HG03066 (cell line): ENCODE data around the gene TMEM53.

Experiments
- ATAC-seq: cut with Tn5 transposase; IDR thresholded peaks from one replicate; pipeline ENCODE4 v1.9.1; 2021; ENCODE audit warnings: low read depth; ENCODE audit not compliant: unreplicated experiment

TMEM53 gene

DNA sequence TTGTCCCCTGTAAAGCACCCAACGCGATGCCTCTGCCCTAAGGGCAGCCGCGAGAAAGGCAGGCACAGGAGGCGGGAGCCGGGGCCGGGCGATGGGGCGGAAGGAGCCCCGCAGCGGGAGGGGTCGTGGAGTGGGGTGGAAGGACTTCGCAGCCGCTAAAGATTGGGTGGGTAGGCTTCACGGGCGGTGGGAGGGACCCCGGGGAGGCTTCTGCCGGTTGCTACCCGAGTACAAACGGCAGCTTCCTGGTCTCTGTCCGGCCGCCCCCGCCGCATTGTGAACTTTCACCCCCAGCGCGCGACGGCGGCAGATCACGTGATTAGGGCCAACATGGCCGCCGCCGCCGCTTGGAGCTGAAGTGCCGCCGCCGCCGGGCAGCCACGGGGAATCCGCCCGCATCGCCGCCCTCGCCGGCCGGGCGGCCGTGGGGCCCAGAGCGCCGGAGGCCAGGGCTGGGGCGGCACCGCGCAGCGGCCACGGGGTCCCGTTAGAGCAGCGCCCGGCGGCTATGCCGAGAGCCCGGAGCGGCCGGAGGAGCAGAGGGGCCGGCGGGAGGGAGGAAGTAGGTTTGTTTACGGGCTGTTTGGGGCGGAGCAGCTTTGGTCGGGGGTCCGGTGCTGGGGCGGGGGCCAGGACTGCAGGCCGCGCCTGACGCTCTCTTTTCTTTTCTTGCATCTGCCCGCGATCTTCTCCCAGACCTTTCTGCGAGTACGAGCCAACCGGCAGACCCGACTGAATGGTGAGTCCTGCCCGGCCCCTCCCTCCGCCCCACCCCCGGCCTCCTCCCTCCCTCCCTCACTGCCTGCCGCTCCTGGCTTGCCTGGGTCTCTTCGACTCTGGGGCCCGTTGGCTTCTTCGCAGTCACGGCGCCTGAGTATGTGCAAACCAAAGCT, 42.4 kb downstream of the TMEM53 start:
- peak; percentile 70 for ATAC-seq

GRCh38 chr1:44631333-44631646, 43.0 kb downstream of the TMEM53 start:
- ATAC-seq = no peak

DNA sequence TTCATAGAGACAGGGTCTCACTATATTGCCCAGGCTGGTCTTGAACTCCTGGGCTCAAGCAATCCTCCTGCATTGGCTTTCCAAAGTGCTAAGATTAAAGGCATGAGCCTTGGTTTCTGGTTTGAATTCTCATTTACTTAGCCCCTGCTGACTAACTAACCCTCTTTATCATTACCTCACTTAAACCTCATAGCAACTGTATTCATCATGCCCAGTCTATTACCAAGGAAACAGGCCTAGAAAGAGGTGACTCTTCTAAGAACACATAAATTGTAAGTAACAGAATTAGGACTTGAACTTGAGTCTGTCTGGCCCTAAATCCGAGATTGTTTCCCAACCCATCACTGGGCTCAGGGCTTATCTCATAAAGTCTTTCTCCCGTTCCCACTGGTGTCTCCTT, 44.2 kb downstream of the TMEM53 start:
- ATAC-seq = no peak

- ATAC-seq = no peak
These were observed 45.1 kb downstream of the TMEM53 start for GRCh38 chr1:44628962-44629756.

DNA sequence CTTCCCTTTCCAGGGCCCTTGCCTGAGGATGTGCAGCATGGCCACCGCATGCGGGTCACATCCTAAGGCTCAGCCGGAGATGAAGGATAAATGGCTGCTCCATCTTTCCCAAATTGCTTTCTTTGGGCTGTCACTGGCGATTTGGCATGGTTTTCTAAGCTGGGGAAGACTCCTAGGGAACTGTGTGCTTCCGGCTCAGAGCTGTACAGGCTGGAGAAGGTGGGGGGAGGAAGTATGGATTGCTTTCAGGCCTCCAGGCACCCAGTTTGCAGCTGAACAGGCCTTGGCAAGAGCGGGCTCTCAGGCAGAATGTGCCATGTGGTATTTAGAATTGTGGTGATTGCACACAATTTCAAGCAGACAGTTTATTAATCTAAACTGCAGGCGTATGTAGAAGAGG, 48.9 kb downstream of the TMEM53 start:
- ATAC-seq = no peak

DNA sequence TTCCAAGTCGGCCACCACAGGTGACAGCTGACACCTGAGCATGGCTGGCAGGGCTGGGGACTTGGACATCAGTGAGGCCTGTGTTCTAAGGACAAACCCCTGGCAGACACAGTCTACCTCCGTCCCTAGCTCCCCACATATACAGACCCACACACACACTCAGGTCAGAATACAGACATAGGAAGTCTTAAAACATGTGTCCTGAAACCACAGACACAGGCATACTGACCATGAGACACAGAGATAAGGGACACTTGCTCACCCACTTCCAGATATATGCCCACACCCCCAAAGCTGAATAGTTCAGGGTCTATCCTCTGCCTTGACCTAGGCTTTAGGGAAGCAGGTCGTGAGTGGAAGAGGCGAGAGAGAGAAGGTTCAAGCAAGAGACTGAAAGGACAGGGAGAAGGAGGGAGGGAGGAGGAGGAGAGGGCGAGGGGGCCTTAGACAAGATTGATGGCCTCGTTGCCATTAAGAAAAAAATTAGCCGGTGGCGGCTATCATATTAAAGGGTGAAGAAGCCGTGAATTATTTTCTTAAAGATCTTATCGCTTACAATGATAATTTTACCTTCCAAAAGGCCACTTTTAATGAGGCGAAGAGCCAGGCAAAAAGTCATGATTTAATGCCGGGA, 49.9 kb downstream of the TMEM53 start:
- no peak for ATAC-seq

DNA sequence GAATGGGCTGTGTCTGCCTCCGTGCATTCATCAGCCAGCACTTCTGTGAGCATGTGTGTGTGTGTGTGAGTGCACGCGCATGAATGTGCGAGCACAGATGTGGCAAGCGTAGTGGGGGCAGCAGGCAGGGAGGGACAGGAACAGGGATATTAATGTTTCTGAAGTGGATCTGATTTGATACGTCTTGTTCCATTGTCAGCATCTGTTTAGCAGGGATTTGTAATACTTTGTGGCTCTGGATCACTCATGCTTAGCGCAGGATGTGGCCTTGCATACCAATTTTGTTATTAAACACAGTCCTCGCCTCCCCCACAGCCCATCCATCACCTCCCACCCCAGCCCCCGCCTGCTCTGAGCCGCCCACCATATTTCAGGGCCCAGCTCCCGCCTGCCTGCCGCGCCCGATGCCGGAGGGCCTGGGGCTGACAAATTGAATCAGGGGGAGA, 52.4 kb downstream of the TMEM53 start:
- no peak for ATAC-seq

- no peak for ATAC-seq
These were observed 54.2 kb downstream of the TMEM53 start for GRCh38 chr1:44620072-44620471.

GRCh38 chr1:44619261-44619900, 54.9 kb downstream of the TMEM53 start:
- ATAC-seq = no peak

DNA sequence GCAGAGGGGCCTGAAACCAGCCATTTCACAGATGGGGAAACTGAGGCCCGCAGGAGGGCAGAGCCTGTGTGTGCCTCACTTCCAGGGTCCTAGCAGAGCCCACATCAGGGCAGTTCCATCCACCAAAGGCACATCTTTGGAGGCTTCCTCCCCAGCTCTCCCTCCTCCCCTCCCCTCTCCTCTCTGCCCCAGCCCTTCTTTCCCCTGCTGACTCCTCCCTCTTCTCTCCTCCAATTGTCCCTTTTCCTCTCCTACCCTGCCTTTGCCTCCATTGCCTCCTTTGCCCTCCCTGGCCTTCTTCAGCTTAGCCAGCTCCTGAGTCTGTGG, 56.6 kb downstream of the TMEM53 start:
- no peak for ATAC-seq

DNA sequence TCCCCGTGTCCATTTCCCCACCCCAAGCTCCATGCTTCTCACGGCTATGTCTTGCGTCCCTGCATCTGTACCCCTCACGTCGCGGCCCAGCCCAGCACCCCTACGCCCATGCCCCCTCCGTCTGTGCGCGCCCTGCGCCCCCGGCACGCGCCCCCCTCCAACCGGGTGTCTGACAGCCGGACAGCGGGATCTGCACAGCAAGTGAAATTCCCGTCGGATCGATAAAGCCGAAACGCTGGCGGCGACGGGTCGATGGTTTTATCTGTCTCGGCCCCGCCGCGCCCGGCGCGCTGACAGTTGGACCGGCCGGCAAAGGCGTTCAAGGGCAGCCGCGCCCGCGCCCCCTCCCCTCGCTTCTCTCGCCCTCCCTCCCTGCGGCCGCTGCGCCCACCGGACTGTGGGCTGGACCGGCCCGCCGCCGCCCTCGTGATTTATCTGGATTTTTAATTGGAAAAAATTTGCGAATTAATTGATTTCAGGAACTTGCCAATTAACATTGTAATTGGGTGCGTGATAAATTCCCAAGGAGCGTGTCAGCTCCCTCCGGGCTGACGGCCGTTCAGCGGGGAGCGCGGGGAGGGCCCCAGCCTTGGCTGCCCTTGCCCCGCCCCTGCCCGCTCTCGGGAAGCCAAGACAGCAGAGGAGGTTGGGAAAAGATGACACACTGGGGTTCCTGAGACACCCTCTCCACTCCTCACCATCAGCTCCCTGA, 57.1 kb downstream of the TMEM53 start:
- ATAC-seq = no peak

- ATAC-seq = no peak
These were observed 57.8 kb downstream of the TMEM53 start for GRCh38 chr1:44616284-44616990.

DNA sequence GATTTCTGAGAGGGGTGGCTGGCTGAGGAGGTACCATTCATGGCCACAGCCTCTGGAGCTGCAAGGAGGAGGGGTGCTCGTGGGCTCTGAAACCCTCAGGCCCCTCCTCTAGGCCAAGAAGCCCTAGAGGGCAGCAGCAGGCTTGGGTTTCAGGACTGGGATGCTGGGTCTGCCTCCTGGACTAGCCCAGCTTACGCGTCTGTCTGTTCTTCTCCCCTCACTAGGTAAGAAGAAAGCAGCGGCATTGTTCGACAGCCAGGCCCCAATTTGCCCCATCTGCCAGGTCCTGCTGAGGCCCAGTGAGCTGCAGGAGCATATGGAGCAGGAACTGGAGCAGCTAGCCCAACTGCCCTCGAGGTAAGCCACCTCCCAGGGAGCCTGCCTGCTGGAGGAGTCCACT, 60.3 kb downstream of the TMEM53 start:
- ATAC-seq = no peak

DNA sequence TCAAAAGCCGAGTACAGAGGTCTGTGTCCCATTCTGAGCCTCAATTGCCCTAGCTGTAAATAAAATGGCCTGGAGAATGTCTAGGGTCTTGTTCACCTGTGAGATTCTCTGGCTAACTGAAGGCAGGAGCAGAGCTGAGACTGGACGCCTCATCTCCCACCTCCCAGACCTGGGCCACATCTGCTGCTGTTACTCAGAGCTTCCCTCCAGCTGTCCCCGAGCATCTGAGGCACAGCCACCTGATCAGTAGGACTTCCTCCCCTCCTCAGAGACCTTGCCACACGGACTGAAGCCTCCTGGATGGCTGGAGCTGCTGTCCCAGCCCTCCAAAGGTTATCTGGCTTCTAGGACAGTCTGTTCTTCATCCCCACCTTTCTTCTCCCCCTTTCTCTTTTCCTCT, 62.4 kb downstream of the TMEM53 start:
- no peak for ATAC-seq

DNA sequence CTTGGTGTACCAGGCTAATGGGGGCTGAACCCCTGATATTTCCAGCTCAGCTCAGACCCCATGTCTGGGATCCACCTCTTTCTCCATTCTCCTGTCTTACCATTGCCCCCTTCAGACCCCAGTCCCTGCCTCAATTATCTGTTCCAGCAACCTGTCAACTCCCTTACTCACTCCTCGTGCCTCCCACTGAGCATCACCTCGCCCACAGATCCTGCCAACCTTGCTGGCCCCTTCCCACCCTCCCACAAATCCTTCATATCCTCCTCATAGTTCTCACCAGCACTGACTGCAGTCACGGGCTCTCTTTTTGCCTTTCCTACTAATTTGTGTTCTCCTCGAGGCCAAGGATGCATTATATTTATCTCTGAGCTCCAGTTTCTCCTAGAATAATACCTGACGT, 62.9 kb downstream of the TMEM53 start:
- ATAC-seq = no peak

DNA sequence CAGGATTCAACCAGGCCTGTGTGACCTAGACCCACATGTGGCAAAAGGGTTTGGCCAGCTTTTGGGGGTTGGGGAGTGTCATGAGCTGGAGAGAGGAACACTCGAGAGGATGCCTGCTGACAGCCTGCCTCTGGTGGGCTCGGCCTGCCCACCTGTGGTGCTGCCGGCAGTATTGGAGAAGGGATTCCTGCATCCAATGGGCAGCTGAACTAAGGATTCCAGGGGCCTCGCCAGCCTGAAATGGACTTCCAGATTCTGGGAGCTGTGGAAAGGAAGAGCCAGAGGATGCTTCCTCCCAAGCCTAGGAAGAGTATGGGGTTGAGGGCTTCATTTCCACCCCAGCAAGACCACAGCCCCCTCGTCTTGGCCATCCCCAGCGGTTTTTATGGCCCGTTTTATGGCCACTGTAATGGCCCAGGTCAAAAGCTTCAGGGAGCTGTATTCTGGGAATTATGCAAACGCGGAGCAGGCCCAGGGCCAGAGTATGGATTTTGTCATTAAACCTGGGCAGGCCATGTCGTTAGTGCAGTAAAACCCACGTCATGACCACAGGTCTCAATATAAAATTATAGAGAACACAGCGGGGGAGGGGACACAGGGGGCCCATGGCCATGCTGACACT, 63.6 kb downstream of the TMEM53 start:
- ATAC-seq = no peak

DNA sequence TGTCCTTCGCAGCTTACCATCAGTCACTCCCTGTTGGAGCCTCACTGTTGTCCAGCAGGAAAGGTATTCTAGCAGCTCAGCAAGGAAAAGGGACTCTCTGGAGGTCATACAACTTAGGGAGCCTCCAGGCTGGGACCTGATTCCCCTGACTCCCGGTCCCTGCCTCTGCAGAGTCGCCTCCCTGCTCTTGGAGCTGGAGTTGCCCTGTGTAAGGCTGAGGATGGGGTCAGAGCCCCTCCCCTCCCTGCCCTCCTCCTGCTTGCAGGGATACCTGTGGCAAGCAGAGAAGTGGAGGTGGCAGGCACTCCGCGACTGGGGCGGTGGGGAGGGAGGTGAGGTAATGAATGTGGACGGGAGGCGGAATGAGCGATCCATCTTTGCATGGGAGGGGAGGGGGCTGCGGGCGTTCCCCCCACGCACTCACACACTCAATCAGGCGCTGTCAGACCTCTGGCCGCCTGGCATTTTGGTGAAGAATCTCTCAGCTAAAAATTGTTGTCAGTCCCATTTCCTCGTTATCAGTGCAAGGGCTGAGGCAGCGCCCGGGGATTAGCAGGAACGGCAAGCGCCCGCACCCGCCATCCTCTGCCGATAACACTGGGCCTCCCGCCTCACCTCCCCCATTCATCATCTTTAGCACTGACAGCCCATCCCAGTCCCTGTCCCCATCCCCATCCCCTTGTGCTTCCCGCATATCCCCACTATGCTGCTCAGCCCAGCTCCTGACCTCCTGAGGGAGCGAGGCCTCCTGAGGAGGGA, 64.3 kb downstream of the TMEM53 start:
- no peak for ATAC-seq

- ATAC-seq = no peak
These were observed 64.9 kb downstream of the TMEM53 start for GRCh38 chr1:44609412-44609767.

GRCh38 chr1:44608141-44608540, 66.1 kb downstream of the TMEM53 start:
- ATAC-seq = no peak
